HG03442 (cell line): ENCODE data around the gene IDUA.

Experiments used
- ATAC-seq: cut with Tn5 transposase; IDR thresholded peaks from one replicate; pipeline ENCODE4 v1.9.1; 2021; ENCODE audit warnings: mild to moderate bottlenecking, moderate library complexity; ENCODE audit not compliant: unreplicated experiment

IDUA gene

DNA sequence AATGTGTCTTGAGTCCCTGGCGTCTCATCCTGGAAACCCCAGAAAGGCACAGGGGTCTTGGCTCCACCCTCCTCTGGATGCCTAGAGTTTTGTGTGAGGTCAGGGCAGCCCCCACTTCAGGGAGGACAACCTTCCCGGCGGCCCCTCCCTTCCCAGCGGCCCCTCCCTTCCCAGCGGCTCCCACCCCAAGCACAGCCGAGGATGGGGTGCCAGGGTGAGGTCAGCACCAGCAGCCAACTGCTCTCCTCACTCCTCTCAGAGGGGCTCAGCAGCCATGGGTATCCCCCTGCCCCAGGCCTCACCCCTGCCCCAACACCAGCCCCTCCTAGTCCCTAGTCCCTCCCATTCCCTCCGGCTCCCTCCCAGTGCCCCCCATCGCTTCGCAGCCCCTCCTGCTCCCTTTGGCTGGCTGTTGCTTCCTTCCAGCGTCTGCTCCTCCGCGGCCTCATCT, 30.9 kb upstream of the IDUA start:
- ATAC-seq: no peak

GRCh38 chr4:956531-957230, 30.2 kb upstream of the IDUA start:
- no peak for ATAC-seq

DNA sequence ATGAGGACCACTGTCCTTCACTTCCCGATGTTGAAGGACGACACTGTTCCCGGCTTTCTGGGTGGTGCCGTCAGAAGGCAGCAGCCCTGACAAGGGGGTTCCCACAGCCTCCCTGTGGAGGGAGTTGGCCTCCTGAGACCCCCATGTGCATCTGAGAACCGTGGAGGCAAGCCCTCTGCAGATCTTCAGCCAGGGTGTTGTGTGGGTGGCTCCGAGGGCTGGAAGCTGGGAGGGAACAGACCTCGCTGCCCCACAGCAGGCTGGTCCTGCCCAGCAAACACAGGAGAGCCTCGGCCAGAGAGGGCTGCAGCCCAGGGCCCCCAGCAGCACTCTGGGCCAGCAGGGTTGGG, 29.6 kb upstream of the IDUA start:
- no peak for ATAC-seq

- no peak for ATAC-seq
Observed at GRCh38 chr4:957581-958313, 29.1 kb upstream of the IDUA start.

- ATAC-seq: no peak
Observed at GRCh38 chr4:958314-958665, 28.6 kb upstream of the IDUA start.

- no peak for ATAC-seq
Observed at GRCh38 chr4:958696-959337, 28.0 kb upstream of the IDUA start.

- ATAC-seq: no peak
Observed at GRCh38 chr4:959338-960139, 27.3 kb upstream of the IDUA start.

DNA sequence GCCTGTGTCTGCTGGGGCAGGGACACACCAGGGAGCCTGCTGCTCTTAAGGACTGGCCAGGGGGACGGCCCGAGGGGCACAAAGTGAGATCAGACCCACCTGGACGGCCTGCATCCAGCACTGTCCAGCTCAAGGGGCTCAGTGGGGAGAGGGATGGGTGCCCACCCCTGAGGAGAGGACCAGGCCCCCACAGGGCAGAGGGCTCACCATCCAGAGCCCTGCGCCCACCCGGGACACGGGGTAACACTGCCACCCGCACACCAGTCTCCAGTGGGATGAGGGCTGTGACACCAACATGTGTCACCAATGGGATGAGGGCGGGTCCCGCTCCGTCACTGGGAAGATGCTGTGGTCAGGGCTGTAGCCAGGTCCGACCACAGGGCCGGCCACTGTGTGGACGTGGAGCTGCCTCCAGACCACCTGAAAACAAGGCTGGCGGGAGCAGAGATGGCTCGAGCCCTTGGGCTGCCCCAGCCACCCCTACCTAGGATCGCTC, 26.7 kb upstream of the IDUA start:
- no peak for ATAC-seq

DNA sequence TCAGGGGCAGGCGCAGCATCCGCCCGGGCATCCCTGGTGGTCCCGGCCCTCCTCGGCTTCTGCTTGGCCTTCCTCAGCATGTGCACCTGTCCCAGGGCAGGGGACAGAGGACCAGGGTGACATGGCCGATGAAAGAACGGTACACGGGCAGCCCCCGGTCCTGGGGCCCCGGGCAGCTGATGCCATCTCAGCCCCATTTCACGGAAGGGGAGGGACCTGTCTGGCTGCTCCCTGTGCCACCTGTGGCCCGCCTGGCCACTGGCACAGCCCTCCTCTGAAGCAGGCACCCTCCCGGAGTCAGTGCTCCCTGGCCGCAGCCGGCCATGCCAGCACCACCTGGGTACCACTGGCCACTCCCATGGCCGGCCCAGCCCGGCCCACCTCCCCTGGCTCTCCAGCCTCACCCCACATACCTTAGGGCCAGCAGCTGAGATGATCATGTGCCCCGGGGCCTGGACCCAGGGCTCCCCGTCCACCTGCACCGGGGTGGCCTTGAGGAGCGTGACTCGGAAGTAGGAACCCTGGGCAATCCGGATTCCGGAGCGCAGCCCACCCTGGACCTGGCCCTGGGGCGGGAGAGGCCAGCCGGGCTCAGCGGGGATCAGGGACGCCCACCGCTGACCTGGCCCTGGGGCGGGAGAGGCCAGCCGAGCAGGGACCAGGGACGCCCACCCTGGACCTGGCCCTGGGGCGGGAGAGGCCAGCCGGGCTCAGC, 26.1 kb upstream of the IDUA start:
- ATAC-seq: no peak

- no peak for ATAC-seq
Observed at GRCh38 chr4:961351-962230, 25.3 kb upstream of the IDUA start.

GRCh38 chr4:962231-963208, 24.3 kb upstream of the IDUA start:
- ATAC-seq: no peak

DNA sequence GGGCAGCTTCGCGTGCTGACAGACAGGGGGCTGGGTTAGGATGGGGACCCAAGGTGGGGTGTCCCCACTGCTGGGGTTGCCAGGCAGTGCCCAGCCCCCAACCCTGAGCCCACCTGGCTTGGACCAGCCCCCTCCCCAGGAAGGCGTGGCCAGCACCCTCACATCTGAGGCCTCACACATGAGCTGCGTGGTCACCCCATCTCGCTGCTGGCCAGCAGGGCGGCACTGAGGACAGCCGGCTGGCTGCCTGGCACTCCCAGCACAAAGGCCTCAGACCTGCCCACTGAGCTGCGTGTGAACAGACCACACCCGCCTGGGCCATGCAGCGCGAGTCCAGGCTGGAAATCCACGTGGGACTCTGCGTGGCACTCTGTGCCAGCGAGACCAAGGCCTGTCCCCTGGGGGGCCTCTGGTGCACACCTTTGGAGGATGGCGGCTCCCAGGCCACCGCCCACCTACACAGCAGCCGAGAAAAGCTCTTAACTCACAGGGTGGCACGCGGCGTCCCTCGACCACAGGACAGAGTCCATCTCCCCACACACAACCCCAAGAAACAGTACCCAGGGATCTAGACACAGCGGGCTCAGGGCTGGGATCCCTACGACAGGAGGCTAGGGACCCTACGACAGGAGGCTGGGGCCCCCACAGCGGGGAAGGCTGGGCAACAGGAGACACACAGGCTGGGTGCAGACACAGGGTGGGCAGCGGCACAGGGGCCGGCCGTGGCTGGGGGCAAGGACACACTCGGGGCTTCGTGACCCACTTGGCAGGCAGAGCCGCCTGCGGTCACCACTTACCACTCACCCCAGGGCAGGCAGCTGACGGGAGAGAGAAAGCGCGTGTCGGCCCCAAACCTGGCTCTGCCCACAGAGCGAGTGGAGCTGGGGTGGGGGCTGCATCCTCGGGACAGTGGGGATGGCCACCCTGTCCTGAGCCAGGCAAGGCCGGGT, 23.3 kb upstream of the IDUA start:
- no peak for ATAC-seq

- no peak for ATAC-seq
Observed at GRCh38 chr4:964346-965025, 22.4 kb upstream of the IDUA start.

DNA sequence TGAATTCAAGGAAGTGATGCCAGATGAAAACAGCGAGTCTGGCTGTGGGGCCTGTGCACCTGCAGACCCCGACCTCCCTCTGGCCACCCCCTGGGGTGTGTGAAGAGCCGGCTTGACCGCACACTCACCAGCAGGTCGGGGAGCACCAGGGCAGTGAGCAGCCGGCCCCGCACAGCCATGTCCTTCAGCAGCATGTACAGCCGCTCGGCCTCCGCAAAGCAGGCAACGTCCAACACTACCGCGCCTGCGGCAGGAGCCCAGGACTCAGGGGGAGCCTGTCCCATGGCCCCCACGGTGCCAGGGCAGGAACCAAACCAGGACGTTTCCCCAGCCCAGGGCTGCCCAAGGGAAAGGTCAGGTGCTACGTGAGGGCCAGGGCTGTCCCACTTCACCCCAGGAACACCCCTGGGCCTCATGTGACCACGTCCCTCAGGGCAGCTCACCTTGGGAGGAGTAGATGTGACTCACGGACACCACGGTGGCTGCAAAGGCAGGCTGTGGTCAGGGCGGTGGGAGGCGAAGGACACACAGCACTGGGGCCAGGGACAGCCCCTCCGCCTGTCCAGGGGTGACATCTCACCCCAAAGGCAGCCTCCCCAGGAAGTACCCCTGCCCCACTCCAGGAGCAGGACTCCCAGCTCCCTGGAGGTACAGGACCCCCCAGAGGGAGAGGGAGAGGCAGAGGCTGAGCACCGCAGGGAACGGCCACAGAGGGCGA, 21.6 kb upstream of the IDUA start:
- ATAC-seq: no peak

GRCh38 chr4:965766-966134, 21.1 kb upstream of the IDUA start:
- ATAC-seq: no peak
